NCI-H82 treated with DMSO at 0.1 percent for 48 hours (cell line): ENCODE measurements around the gene TMEM107.
"Not testable (repeated sequence)": the region's sequence is repeated elsewhere in the genome, so short reads cannot be mapped to it uniquely, and the experiment has no call there.

Experiments used
- DNase-seq: peaks from one replicate; lab custom pipeline; 2025; ENCODE audit not compliant: unreplicated experiment; lab: John Stamatoyannopoulos, UW

TMEM107 gene

GRCh38 chr17:8176197-8176940, at the start of gene TMEM107:
Gene TMEM107 (minus strand): TSS chr17:8176380. CDS start chr17:8176286, 94 bp downstream.
- DNase-seq: peak; percentile 84

- no peak for DNase-seq
Measured at GRCh38 chr17:8224891-8225812, 49.0 kb upstream of the TMEM107 start.

- peak; percentile 65 for DNase-seq
Measured at GRCh38 chr17:8223356-8224126, 47.4 kb upstream of the TMEM107 start.

GRCh38 chr17:8222630-8223355, 46.6 kb upstream of the TMEM107 start:
- DNase-seq: peak; percentile 90

GRCh38 chr17:8222380-8222629, 46.1 kb upstream of the TMEM107 start:
- DNase-seq: no peak

GRCh38 chr17:8221663-8222379, 45.6 kb upstream of the TMEM107 start:
- DNase-seq: peak; percentile 96

- peak; percentile 94 for DNase-seq
Measured at GRCh38 chr17:8220783-8221662, 44.8 kb upstream of the TMEM107 start.

GRCh38 chr17:8214000-8214399, 37.8 kb upstream of the TMEM107 start:
- not testable (repeated sequence) for DNase-seq

GRCh38 chr17:8212312-8213180, 36.4 kb upstream of the TMEM107 start:
- no peak for DNase-seq

GRCh38 chr17:8210761-8211458, 34.7 kb upstream of the TMEM107 start:
- no peak for DNase-seq

- DNase-seq: peak; percentile 90
Measured at GRCh38 chr17:8209907-8210760, 34.0 kb upstream of the TMEM107 start, which contains the start of gene AURKB. Gene AURKB (minus strand): TSS chr17:8210575. CDS start chr17:8210224, 351 bp downstream.

GRCh38 chr17:8206536-8206935, 30.4 kb upstream of the TMEM107 start:
- no peak for DNase-seq

GRCh38 chr17:8204761-8205555, 28.8 kb upstream of the TMEM107 start:
- DNase-seq: no peak

GRCh38 chr17:8192070-8192815, 16.1 kb upstream of the TMEM107 start:
- DNase-seq: peak; percentile 99

GRCh38 chr17:8190506-8190905, 14.3 kb upstream of the TMEM107 start:
- no peak for DNase-seq
